Duodenal mucosa (tissue), 2 donors: Measurements from ENCODE around the gene NKD2.

Experiments used
- H3K27ac ChIP-seq: one replicate; pipeline ENCODE4 v1.7.0; 2013; ENCODE audit warnings: low read depth, low read length
- H3K27me3 ChIP-seq, 2 donors: one replicate each; pipeline ENCODE4 v1.7.0; 2013; ENCODE audit warnings: low read length in 2 of 2, control low read depth in 1 of 2; ENCODE audit not compliant: insufficient read depth in 2 of 2, control insufficient read depth in 1 of 2
- H3K36me3 ChIP-seq, 2 donors: one replicate each; pipeline ENCODE4 v1.7.0; 2013; ENCODE audit warnings: low read length in 2 of 2, control low read depth in 1 of 2; ENCODE audit not compliant: insufficient read depth in 2 of 2, control insufficient read depth in 1 of 2
- H3K4me1 ChIP-seq, 2 donors: one replicate each; pipeline ENCODE4 v1.7.0; 2013; ENCODE audit warnings: low read length in 2 of 2, control low read depth in 1 of 2; ENCODE audit not compliant: insufficient read depth in 2 of 2, control insufficient read depth in 1 of 2
- H3K4me3 ChIP-seq, 2 donors: one replicate each; pipeline ENCODE4 v1.7.0; 2013; ENCODE audit warnings: low read length in 2 of 2, low read depth in 1 of 2
- H3K9ac ChIP-seq, 2 donors: one replicate each; pipeline ENCODE4 v1.7.0; 2013; ENCODE audit warnings: low read length in 2 of 2, low read depth in 1 of 2
- H3K9me3 ChIP-seq, 2 donors: one replicate each; pipeline ENCODE4 v1.7.0; 2013; ENCODE audit warnings: low read length in 2 of 2, control low read depth in 1 of 2; ENCODE audit not compliant: control insufficient read depth in 1 of 2

The NKD2 gene

GRCh38 chr5:1013238-1013947 lies 4.8 kb downstream of the NKD2 start:
- no peak overlapping the region for H3K27ac ChIP-seq
- H3K36me3 ChIP-seq, result no peaks in the 10 kb centered on the region
- no peak overlapping the region for H3K4me3 ChIP-seq
- no peak overlapping the region for H3K9ac ChIP-seq
- peaks cover 5 to 7% of the 10 kb centered on the region in 2 donors for H3K4me1 ChIP-seq
- peaks cover 18 to 26% of the 10 kb centered on the region in 2 donors for H3K27me3 ChIP-seq
- H3K9me3 ChIP-seq, result no peaks in the 10 kb centered on the region

- no peak overlapping the region for H3K4me3 ChIP-seq
- H3K36me3 ChIP-seq, result no peaks in the 10 kb centered on the region
- peaks cover 18 to 26% of the 10 kb centered on the region in 2 donors for H3K27me3 ChIP-seq
- peaks cover 5 to 7% of the 10 kb centered on the region in 2 donors for H3K4me1 ChIP-seq
- no peak overlapping the region for H3K27ac ChIP-seq
- no peaks in the 10 kb centered on the region for H3K9me3 ChIP-seq
- H3K9ac ChIP-seq, result no peak overlapping the region
Observed at GRCh38 chr5:1013948-1014301, 5.3 kb downstream of the NKD2 start.

GRCh38 chr5:1014346-1014745 lies 5.7 kb downstream of the NKD2 start:
- Histone ChIP-seq H3K27me3 (peaks cover 17 to 24% of the 10 kb centered on the region in 2 donors), H3K27ac (no peak overlapping the region), H3K9ac (no peak overlapping the region), H3K4me3 (no peak overlapping the region), H3K4me1 (peaks cover 5 to 7% of the 10 kb centered on the region in 2 donors), H3K36me3 (no peaks in the 10 kb centered on the region), H3K9me3 (no peaks in the 10 kb centered on the region)

- H3K36me3 ChIP-seq, result no peaks in the 10 kb centered on the region
- H3K27me3 ChIP-seq, result peaks cover 13 to 19% of the 10 kb centered on the region in 2 donors
- no peak overlapping the region for H3K27ac ChIP-seq
- H3K9me3 ChIP-seq, result no peaks in the 10 kb centered on the region
- no peak overlapping the region for H3K4me3 ChIP-seq
- peaks cover 5 to 7% of the 10 kb centered on the region in 2 donors for H3K4me1 ChIP-seq
- H3K9ac ChIP-seq, result no peak overlapping the region
Observed at GRCh38 chr5:1014781-1015221, 6.2 kb downstream of the NKD2 start.

GRCh38 chr5:1015507-1015906 lies 6.9 kb downstream of the NKD2 start:
- Histone ChIP-seq H3K36me3 (no peaks in the 10 kb centered on the region), H3K4me3 (no peak overlapping the region), H3K9me3 (no peaks in the 10 kb centered on the region), H3K9ac (no peak overlapping the region), H3K27me3 (peaks cover 5 to 12% of the 10 kb centered on the region in 2 donors), H3K4me1 (peaks cover 5 to 6% of the 10 kb centered on the region in 2 donors), H3K27ac (no peak overlapping the region)

GRCh38 chr5:1016036-1016435 lies 7.4 kb downstream of the NKD2 start:
- Histone ChIP-seq H3K9me3 (no peaks in the 10 kb centered on the region), H3K27me3 (peaks cover under 1 to 7% of the 10 kb centered on the region in 2 donors), H3K4me3 (no peak overlapping the region), H3K27ac (no peak overlapping the region), H3K4me1 (peaks cover under 1 to 2% of the 10 kb centered on the region in 2 donors), H3K36me3 (no peaks in the 10 kb centered on the region), H3K9ac (no peak overlapping the region)

GRCh38 chr5:1016476-1016875 lies 7.9 kb downstream of the NKD2 start:
- no peak overlapping the region for H3K4me3 ChIP-seq
- H3K27me3 ChIP-seq, result peaks cover 0 to 3% of the 10 kb centered on the region in 2 donors
- H3K36me3 ChIP-seq, result no peaks in the 10 kb centered on the region
- no peaks in the 10 kb centered on the region for H3K4me1 ChIP-seq
- no peak overlapping the region for H3K27ac ChIP-seq
- no peaks in the 10 kb centered on the region for H3K9me3 ChIP-seq
- H3K9ac ChIP-seq, result no peak overlapping the region

GRCh38 chr5:1017056-1017455 lies 8.5 kb downstream of the NKD2 start:
- no peaks in the 10 kb centered on the region for H3K9me3 ChIP-seq
- H3K27ac ChIP-seq, result no peak overlapping the region
- H3K9ac ChIP-seq, result no peak overlapping the region
- no peaks in the 10 kb centered on the region for H3K27me3 ChIP-seq
- H3K4me1 ChIP-seq, result no peaks in the 10 kb centered on the region
- H3K36me3 ChIP-seq, result no peaks in the 10 kb centered on the region
- H3K4me3 ChIP-seq, result no peak overlapping the region

- no peak overlapping the region for H3K27ac ChIP-seq
- no peaks in the 10 kb centered on the region for H3K27me3 ChIP-seq
- H3K4me1 ChIP-seq, result no peaks in the 10 kb centered on the region
- no peaks in the 10 kb centered on the region for H3K9me3 ChIP-seq
- no peak overlapping the region for H3K9ac ChIP-seq
- H3K4me3 ChIP-seq, result no peak overlapping the region
- no peaks in the 10 kb centered on the region for H3K36me3 ChIP-seq
Observed at GRCh38 chr5:1017691-1018455, 9.3 kb downstream of the NKD2 start.

GRCh38 chr5:1018596-1018995 lies 10.0 kb downstream of the NKD2 start:
- no peaks in the 10 kb centered on the region for H3K27me3 ChIP-seq
- H3K36me3 ChIP-seq, result no peaks in the 10 kb centered on the region
- no peaks in the 10 kb centered on the region for H3K9me3 ChIP-seq
- no peak overlapping the region for H3K9ac ChIP-seq
- no peak overlapping the region for H3K27ac ChIP-seq
- H3K4me1 ChIP-seq, result no peaks in the 10 kb centered on the region
- H3K4me3 ChIP-seq, result no peak overlapping the region
